Measurements from ENCODE around the gene PRR5.

PRR5 gene

DNA sequence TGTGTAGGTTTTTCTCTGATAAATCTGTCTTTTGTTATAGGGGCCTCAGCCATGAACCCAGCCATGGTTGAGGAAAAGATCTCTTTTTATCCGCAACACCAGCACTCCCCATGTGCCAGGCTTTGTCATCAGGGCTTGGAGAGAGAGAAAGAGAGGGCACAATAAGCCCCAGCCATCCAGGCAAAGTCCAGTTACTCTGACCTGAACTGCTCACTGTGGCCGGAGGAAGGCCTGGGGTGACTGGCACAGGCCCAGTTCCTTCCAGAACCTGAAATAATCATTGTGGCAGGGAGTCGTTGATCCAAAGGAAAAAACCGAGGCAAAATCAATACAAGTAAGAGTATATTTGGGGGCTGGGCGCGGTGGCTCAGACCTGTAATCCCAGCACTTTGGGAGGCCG is 46.5 kb downstream of the PRR5 start:
- ChIA-PET POLR2A (no interaction called here), CTCF (no interaction called here)
- TF ChIP-seq, protein P1, sequence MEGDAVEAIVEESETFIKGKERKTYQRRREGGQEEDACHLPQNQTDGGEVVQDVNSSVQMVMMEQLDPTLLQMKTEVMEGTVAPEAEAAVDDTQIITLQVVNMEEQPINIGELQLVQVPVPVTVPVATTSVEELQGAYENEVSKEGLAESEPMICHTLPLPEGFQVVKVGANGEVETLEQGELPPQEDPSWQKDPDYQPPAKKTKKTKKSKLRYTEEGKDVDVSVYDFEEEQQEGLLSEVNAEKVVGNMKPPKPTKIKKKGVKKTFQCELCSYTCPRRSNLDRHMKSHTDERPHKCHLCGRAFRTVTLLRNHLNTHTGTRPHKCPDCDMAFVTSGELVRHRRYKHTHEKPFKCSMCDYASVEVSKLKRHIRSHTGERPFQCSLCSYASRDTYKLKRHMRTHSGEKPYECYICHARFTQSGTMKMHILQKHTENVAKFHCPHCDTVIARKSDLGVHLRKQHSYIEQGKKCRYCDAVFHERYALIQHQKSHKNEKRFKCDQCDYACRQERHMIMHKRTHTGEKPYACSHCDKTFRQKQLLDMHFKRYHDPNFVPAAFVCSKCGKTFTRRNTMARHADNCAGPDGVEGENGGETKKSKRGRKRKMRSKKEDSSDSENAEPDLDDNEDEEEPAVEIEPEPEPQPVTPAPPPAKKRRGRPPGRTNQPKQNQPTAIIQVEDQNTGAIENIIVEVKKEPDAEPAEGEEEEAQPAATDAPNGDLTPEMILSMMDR (IDR thresholded peaks at IDR 0.05; ENCODE audit: control extremely low read depth, extremely low read depth, low read depth, missing control alignments): no peak
- DNase-seq (ENCODE audit: extremely low spot score): no peak

DNA sequence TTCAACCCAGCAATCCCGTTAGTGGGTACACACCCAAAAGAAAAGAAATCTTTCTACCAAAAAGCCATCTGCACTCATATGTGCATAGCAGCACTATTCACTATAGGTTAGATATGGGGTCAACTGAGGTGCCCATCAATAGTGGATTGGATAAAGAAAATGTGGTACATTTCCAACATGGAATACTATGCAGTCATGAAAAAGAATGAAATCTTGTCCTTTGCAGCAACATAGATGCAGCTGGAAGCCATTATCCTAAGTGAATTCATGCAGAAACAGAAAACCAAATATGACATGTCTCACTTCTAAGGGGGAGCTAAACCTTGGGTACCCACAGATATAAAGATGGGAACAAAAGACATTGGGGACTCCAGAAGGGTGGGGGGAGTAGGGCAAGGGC is 48.5 kb downstream of the PRR5 start:
- DNase-seq (ENCODE audit: extremely low spot score): no peak
- CTCF ChIA-PET: interaction anchor here (1.7 kb wide), 1 partner anchor 14 kb away, joined by 4 read pairs; no protein-coding TSS in a partner anchor
- POLR2A ChIA-PET: no interaction called here
- TF ChIP-seq, protein P1 (IDR thresholded peaks at IDR 0.05; ENCODE audit: control extremely low read depth, extremely low read depth, low read depth, missing control alignments): no peak

DNA sequence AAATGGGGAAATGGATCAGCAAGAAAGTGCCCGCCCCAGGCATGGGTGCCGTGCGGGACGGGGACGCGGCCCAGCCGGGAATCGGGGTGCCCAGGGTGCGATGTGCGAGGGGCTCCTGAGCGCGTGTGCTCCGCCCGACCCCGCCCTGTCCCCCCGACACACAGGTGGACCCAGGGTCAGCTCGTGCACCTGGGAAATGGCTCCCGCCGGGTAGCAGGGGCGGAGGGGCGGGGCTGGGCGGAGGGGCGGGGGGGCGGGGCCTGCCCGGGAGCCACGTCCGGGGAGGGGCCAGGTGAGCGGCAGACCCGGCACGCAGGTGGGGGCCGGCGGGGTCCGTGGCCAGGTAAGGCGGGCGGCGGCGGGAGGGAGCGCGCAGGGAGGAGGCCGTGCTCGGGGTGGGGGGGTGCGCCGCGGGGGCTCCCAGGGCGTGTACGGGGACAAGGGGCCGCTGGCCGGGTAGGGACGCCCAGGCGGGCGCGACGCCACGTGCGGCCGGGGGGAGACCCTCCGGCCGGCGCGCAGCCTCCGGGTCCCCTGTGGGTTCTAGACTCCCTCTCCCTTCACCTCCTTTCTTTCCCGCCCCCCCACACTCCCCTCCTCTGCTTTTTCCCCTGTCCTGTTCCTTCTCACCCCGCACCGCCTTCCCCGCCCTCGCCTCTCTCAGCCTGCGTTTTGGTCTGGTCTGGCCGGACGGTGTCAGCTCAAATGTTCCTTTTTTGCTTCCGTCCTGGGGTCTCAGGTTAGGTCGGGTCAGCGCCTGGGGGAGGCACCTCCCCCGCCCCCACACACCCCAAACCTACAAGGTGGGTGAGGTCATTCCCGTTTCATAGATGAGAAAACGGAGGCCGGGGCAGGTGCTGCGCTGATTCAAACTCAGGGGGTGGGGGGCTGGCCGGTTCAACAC is 50.5 kb downstream of the PRR5 start, which contains the start of gene ARHGAP8:
TSS of gene ARHGAP8 (plus strand) at position 291 of the 904 bp plus-strand sequence. CDS start 33,953 bp downstream, outside the sequence.
- ChIA-PET CTCF (no interaction called here), POLR2A (no interaction called here)
- no peak for DNase-seq (ENCODE audit: extremely low spot score)
- TF ChIP-seq, protein P1 (IDR thresholded peaks at IDR 0.05; ENCODE audit: control extremely low read depth, extremely low read depth, low read depth, missing control alignments): no peak

DNA sequence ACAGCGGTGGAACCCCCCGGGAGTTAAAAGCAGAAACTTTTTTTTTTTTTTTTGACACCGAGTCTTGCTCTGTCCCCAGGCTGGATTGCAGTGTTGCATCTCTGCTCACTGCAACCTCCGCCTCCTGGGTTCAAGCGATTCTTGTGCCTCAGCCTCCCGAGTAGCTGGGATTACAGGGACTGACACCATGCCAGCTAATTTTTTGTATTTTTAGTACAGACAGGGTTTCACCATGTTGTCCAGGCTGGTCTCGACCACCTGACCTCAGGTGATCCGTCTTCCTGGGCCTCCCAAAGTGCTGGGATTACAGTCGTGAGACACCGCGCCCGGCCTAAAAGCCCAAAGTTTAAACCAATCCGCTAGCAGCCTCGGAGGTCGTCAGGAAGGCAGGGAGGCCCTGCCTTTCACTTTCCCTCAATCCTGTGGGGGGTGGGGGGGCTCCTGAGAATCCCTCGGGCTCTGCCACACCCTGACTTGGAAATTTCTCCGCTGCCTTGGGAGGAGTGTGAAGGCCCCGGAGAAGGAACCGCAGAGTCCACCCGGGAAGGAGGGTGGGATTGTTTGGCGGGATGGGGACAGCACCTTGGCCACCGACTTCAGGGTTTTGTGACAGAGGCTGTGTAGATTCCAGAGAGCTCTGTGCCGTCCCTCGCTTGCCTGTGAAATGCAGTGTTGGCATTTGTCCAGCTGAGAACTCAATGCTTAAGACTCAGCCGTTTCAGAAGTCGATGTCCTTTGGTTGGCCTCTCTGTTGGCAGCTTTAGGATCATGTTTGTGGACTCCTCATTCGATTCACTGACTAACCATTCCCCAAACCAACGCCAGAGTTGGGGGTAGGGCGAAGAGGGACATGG is 51.4 kb downstream of the PRR5 start:
- no peak for DNase-seq (ENCODE audit: extremely low spot score)
- ChIA-PET CTCF (no interaction called here), POLR2A (no interaction called here)
- TF ChIP-seq, protein P1 (IDR thresholded peaks at IDR 0.05; ENCODE audit: control extremely low read depth, extremely low read depth, low read depth, missing control alignments): no peak

DNA sequence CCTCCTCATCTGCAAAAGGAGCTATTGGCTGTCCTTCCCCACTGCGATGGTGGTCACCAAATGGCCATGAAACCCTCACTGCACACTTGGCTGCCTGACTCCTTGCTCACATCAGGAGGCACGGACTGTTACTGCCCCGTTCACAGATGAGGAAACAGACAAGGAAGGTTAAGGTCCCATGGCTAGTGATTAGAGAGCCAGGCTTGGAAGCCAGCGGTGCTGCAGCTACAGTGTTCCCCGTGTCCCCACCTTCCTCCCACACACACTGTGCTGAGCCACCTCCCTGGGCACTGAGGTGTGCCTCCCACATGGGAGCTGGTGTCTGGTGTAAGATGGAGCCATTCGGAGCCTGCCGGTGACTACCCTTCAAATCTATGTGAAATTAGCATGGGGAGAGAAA is 53.0 kb downstream of the PRR5 start:
- no peak for DNase-seq (ENCODE audit: extremely low spot score)
- POLR2A ChIA-PET: no interaction called here
- CTCF ChIA-PET: no interaction called here
- TF ChIP-seq, protein P1 (IDR thresholded peaks at IDR 0.05; ENCODE audit: control extremely low read depth, extremely low read depth, low read depth, missing control alignments): no peak

DNA sequence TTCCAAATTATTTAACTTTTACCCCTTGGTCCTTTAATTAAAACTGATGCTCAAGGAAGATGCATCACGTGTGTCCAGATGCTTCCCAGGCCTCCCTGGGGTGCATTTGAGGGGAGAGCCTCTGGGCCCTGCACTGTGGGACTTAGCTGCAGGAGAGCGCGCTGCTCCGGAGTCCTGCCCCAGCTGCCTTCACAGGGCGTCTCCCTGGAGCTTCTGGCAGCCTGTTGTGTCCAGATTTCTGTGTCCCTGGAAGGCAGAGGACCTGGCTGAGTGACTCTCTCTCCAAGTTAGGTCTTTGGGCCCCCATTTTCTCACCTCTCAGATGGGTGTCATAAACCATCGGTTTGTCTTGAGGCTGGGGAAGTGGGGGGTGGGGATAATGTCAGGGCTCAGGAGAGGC is 53.4 kb downstream of the PRR5 start:
- TF ChIP-seq, protein P1 (IDR thresholded peaks at IDR 0.05; ENCODE audit: control extremely low read depth, extremely low read depth, low read depth, missing control alignments): no peak
- POLR2A ChIA-PET: no interaction called here
- DNase-seq (ENCODE audit: extremely low spot score): no peak
- CTCF ChIA-PET: no interaction called here
